Activated CD4-positive, CD25-positive, alpha-beta regulatory T cell treated with anti-CD3 and anti-CD28 coated beads, Interleukin-2, amount 50 U/mL, for 16 hours (primary cell): ENCODE results near the gene COL23A1.

Experiments
- DNase-seq: peaks from one replicate; pipeline ENCODE4 v3.0.0-alpha.2; 2020; ENCODE audit warnings: low read depth, low spot score

The COL23A1 gene

DNA sequence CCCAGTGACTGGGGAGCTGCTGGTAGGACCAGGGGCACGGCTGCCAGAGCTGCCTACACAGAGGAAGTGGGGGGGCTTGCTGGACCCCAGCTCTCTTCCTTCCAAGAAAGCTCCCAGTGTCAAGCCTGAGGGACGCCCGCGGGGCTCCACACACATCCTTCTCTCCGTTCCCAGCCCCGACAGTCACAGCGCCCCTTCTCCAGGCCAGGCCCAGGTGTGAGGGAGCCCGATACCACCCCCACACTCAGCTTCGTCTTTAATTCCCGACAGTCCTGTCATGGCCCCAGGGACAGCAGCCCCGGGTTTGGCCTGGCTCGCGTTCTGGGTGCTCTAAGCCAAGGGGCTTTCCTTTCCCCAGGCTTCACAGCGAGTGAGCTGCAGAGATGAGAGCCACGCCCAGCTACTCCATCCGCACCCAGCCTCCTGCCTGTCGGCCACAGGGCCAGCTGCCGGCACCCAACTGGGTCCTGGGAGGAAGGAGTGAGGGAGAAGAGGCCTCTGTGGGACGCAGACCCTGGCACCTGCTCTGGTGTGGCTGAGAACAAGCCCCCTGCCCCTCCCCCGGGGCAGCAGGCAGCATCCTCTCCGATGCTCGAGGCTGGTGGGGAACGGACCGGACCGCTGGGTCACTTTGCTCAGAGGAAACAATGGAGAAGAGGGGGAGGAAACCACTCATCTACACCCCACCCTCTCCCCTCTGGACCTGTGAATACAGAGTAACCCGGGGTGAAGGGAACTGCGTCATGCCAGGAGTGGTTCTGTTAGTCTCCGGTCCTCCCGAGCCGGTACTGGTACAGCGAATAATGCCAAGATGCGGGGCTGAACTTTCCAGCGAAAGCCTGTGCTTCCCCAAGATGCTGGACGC lies 303.7 kb downstream of the COL23A1 start:
- no peak for DNase-seq

DNA sequence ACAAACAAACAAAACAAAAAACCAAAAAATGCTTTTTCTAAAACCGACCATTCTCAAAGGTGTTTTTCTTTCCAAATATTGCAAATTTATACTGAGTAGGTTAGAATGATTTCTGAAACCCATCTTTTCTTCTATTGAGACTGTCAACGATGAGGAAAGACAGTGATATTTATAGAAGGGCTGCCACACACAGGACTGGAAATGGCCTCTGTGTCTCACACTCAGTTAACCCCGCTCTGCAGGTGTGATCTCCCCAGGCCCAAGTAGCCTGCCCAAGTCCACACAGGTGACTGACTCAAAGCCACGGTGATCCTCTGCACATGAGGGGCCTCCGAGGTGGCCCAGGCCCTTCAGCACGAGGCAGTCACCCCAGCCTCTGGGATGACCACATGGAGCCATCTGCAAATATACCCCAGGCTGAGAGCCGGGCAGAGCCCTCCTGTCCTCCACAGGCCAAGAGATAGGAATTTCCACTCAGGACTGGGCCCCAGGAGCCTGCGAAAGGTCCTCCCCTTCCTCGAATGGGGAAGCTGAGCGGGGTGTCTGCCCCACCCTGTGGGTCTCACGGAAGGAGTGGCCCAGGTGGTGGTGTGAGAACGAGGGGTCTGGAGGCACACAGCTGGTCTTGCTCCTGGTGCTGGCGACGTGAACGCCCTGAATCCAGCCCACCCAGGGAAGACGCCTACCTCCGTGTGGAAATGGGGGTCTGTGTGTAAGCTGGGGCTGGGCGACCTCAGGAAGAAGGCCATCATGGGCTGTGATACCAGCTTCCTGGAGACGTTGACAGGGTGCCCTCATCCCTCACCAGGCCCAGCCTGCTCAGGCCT lies 304.6 kb downstream of the COL23A1 start:
- DNase-seq: no peak

DNA sequence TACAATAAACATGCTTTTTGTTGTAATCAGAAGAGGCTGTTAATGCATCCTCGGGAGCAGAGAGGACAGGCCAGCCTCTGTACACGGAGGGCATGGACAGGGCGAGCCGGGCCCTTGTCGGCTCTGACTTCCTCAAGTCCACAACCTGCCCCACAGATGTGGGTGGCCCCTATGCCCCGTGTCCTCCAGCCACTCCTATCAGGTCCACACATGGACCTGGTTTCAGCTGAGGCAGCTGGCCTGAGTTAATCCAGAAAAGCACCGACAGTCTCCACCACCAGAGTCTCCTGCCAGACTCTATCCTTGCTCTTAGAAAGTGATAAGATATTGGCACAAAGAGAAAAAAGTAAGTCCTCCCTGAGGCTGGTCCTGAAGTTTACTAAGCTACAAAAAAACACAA lies 305.2 kb downstream of the COL23A1 start:
- no peak for DNase-seq

DNA sequence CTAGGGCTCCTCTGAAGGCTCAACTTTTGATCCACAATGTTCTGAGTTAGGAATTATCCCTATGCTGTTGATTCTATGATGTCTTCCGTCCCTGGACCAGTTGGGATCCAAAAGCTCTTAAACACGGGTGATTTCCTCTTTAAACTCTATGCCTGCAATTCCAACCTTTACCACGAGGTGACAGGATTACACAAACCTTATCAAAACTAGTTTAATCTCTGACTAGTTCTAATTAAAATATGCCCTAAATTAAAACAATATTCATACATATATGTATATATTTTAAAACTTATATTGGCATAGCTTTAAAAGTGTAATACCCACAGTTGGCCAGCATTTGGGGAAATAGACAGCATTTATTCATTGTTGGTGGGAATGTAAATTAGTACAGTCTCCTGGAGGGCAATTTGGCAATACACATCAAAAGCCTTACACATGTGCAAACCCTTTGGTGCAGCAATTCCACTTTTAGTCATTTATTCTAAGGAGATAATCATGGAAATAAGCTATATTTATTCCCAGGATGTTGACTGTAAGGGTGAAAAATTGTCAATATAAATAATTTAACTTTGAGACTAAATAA lies 306.0 kb downstream of the COL23A1 start:
- no peak for DNase-seq

DNA sequence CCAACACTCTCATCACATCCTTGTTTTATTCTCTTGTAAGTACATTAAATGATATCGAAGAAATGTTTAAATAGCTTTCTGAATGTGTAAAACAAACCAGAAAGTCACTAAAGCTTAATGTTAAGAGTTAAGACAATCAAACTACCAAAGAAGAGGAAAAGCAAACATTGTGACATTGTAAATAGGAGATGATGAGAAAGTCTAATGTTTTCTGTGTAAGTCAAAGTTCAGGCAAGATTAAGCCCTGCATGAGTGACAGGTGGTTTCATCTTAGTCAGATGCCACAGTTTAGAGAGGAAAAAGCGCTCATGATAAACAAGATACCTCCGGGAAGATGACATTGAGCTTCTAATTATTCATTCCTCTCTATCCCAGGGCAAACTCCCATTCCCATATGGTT lies 306.7 kb downstream of the COL23A1 start:
- DNase-seq: no peak

DNA sequence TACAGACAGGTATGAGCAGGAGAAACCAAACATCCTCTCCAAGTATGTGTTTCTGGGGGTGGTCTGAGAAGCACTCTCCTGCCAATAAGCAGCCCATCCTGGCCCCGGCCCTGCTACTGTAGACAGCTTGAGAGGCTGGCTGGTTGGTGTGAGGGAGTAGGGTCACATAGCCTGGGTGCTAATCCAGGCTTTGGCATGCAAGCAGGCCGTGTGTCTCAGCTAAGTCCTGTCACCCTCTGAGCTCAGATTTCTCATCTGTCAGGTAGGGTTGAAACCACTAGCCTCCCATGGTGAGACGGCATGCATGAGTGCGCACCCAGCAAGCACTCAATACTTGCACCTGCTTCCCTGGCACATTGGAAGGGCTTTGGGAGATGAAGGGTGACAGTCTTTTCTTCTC lies 307.8 kb downstream of the COL23A1 start:
- no peak for DNase-seq

DNA sequence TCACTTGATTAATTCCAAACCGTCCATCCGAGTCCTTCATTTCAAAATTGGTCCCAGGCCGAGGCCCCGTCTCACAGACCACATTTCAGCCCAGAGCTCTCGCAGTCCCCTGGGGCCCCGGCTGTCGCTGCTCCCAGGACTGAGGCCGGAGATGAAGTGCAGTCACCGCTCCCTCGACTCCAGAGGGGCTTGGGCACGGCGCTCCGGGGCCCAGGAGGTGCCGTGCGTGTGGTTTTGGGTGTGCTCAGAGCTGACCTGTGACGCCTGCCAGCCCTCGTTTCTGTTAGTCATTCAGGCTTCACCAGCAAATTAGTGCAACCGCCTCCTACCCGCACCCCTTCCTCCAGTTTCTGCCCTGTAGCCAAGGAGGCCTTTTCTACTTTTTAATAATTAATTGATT lies 308.9 kb downstream of the COL23A1 start:
- no peak for DNase-seq

DNA sequence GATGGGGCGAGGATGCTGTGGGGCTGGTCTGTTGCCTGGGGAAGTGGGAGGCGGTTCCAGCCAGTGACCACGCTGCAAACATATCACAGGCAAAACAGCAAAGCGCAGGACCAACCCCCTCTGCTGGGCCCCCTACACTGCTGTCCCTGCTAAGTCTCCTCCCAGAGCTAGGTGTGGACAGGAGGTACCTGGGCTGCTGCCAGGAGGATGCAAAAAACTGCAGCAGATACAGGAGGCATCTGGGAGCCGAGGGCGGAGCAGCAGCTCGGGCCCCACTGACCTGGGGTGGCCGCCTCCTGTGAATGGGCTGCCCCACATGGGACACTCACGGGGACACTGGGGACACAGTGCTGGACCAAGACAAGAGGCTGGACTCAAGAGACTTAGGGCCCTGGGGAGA lies 309.6 kb downstream of the COL23A1 start:
- DNase-seq: no peak

DNA sequence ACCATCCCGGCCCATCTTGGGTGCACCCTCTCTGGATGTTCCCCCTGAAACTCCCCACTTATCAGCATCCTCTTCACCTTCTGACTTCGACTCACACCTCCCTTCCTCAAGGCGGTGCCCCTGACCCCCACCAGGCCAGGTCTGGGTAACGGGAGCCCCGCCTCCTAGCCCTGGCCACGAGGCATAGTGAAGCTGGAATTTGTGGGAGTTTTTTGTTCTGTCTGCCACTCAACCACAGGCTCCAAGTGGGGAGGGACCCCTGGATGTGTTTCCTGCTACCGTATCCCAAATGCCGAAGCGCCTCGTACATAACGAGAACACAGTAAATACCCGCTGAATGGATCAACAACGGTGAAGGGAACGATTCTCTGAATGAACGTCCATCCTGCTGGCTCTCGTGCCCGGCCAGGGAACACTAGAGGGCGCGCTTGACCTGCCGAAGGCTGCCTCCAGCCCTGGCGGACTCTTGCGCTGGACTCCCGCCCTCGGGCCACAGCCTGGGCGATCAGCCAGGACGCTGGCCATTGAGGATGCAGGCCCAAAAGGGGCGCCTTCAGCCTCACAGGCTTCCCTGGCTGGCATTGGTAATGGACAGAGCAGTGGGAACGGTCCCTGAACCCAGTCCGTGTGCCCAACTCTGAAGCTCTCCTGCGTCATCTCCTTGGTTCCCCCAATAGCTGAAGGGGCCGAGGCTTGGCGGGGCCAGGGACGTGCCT lies 310.3 kb downstream of the COL23A1 start:
- DNase-seq: no peak

DNA sequence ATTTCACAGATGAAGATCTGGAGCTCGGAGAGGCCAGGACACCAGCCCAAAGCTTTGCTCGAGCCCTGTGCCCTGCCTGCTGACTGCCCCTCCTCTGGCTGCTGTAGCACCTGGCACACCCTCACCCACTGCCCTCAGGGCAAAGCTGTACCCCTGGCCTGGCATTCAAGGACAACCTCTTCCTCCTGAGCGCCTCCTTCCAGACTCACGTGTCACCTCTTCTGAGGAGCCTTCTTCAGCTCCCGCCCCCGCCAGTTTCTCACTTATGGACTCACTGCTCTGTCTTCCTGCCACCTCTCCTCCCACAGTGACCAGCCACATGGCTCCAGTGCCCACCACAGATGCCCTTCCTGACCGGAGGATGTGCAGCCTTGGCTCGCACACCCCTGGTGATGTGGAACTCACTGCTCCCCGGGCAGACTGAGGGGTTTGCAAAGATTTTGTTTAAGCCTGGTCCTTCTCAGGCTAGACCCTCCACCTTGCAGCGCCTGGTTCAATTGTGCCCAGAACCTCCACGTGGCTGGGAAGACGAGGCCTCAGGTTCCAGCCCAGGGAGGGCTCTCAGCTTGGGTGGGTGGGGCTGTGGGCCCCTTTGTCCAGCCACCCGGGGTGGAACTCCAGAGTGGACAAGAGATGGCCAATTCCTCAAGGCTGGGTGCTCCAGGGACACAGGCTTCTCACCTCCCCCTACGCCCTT lies 311.0 kb downstream of the COL23A1 start:
- no peak for DNase-seq

DNA sequence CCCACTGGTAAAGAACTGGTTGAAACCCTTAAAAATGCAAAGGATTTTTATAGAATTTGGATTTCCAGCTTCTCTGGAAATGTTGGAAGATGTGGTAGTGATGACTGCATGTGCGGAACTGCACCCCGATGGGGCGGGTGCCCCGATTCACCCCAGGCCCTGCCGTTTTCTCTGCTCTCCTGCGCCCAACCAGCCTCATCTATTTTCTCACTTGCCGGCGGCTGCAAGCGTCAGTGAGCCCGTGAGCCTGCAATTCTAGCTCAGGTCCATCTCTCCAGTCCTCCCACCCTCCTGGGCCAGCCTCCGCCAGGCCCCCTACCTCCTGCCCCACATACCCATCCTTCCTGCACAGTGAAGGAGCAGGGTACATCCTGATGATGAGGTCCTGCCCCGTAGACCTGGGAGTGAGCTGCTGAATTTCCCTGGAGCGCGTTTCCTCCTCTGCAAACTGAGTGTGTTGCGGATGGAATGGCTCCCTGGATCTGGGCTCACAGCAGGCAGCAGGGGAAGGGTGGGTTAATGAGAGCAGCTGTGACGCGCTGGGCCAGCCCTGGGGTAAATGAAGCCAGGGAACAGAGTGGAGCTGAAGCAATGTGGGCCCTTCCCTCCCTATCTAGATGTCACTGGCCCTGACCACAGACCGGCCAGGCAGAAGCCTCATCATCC lies 311.7 kb downstream of the COL23A1 start:
- no peak for DNase-seq

DNA sequence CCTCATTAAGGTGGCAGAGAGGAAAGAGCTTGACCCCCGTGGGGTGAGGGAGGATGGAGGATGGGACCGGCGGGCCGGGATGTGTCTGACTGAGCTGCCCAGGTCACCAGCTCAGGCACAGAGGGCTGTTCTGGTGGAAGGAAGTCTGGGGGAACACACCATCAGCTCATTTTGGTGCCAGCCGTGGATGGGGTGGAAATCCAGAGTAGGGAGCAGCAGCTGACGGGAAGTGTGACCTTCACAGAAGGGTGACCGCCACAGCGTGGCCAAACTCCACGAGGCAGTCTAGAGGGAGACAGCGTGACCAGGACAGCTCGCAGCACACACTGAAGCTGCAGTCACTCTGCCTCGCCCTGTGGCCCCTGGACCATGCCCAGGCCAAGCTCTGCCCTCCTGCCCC lies 312.3 kb downstream of the COL23A1 start:
- DNase-seq: no peak

DNA sequence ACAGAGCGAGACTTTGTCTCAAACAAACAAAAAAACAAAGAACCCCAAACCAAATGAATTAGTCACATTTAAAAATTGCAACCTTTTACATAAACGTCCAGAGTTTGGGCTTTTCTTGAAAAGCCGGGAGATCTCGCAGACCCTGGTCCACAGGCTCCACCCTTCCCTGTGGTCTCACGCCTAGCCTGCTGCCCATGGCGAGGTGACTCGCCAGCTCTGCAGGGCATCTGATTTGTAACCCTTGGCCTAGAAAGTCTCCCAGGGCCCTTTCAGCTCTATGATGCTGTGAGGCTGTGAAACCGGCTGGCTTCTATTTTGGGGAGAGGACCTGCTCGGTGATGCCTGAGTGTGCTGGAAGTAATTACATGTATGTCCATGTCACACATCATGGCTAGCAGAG lies 312.8 kb downstream of the COL23A1 start:
- DNase-seq: no peak

DNA sequence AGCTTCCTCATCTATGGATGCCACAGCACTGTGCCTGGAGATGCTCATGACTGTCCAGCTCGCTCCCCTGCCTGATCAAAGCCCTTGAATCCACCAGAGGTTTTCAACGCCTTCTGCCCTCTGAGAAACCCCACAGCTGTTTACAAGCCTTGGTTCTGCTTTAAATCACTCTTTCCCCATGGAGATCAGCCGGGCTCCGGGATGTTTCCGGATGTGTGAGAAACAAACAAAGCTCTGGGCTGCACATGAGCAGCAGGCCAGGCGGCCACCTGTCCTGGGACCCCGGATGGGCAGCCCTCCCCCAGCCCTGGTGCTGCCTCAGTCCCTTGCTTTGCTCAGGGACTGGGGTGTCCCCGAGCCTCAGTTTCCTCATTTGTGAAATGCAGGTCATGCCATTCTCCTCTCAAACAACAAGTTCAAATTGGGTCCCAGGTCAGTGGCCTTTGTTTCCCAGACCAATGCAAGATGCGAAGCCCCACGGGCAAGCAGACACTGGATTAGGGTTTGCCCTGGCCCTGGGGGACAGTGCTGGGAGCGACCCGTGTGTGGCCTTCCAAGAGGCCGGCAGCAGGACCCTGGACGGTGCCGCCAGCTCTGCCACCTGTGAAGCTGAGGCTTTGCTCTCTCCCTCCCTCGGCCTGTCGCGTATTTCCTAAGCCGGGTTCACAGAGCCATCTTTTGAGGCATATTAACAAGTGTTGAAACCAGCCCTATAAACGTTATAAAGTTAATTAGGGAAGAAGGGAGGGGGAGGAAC lies 315.2 kb downstream of the COL23A1 start:
- no peak for DNase-seq

DNA sequence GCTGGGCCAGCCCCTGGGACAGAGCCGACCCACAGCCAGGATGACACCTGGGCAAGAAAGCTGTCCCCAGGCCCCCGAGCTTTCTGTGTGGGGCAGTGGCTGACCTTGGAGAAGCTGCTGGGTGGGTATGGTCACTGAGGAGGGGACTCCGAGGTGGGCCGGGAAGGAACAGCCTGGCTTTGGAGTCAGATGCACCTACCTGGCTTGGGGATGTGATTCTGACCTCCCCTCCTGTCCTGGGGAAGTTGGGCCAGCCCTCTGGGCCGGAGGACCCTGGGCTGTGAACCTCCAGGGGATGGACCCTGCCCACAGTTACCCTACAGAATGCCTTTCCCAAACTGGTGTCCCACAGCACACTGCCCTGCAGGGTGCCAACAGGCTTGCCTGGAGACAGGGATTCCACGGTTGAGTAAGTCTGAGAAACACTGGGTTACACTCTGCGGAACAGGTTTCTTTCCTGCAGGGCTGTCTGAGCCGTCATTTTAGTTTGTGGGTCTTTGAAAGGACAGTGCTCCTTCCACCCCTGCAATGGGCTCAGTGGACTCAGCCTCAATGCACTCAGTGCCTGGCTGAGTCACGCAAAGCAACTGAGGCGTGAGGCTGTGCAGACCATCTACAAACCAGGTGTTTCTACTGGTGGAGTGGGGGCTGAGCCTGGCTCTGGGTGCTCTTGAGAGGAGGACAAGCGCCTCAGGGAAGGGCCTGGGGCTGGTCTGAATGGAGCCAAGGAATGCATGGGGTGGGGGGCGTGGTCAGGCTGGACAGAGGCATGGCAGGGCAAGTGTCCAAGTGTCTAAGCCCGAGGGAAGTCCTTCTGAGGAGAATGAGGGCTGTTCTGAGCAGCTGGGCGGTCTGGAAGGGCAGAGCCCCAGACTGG lies 316.3 kb downstream of the COL23A1 start:
- no peak for DNase-seq

DNA sequence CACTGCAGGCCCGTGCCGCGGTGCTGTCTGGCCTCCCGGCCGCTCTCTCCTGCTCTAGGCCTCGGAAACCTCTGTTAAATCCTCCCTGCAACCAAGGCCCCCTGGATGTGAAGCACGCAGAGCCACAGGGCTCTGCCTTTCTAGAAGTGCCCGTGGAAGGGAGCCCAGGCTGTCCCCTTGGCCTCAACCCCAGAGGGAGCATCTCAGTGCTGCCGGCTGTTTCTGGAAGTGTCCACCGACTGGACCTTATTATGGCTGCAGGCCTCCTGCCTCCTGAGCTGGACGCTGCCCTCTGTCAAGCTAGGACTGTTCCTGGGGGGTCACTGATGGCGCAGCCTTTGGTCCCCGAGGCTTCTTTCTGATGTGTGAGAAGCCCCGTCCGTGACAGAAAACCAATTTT lies 317.2 kb downstream of the COL23A1 start:
- DNase-seq: no peak

DNA sequence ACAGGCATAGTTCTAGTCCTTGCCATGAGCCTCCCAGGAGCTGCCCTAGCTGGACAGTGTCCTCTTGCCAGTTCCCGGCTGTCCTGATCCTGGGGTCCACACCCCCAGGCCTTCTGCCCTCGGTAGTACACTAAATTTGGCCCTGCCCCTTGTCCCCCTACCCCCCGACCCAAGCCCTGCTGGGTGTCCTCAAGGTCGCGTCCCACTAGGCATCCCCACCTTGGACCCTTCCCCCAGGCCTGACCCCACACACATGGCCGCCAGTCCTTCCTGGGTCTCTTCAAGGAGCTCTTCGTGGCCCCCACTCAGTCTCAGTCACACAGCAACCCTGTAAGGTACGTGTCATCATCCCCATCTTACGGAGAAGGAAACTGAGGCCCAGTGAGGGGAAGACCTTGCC lies 317.6 kb downstream of the COL23A1 start:
- no peak for DNase-seq

DNA sequence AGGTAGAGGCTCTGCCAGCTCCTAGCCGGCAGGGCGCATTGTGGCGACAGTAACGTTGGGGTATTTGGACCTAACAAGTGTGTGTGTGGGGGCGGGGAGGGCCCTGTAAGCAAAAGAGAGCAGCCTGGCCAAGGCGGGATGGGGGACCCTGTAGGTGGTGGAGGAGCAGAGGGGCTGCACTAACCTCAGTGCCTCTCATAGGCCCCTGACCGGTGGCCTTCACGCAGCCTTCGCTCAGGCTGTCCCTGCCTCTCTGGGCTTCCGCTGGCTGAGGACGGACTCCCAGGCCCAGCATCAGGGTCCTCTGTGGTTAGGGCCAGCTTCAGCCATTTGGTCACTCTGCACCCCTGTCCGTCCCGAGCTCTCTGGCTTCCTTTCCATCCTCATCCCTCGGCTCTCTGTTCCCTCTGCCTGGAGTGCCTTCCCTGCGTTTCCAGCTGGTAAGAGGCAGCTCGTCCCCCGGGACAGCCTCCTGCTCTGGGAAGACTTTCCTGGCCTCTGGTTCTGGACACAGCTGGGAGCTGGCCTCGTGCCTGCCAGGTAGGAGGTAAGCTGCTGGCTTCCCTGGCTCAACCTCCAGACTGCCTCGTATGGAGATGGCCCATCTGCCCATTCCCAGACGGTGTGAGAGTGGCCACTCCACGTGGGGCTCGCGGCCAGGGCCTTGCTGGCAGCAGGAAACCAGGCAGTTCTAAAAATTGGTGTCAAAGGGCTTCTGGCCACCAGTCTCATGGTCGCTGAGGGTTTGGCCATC lies 318.3 kb downstream of the COL23A1 start:
- DNase-seq: no peak
